Activated CD4-positive, alpha-beta T cell treated with anti-CD3 and anti-CD28 coated beads, Interleukin-2, amount 50 U/mL, for 16 hours (primary cell): ENCODE results near the gene MN1.

Source experiments
- DNase-seq: peaks from one replicate; pipeline ENCODE4 v3.0.0-alpha.2; 2020

The MN1 gene

DNA sequence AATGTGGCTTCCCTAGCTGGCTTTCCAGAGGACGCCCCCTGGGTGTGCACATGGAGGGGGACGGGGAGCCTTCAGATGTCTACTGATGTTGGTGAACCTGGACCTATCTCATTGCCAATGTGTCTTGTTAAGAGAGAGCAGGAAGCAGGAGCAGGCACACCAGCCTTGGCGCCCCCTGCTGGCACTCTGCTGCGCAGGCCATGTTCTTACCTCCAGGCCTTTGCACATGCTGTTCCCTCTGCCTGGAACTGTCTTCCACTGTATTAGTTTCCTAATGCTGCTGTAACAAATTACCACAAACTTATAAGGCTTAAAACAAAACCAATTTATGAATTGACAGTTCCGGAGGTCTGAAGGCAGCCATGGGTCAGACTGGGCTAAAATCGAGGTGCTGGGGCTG is 23.6 kb upstream of the MN1 start:
- peak; percentile 22 for DNase-seq

DNA sequence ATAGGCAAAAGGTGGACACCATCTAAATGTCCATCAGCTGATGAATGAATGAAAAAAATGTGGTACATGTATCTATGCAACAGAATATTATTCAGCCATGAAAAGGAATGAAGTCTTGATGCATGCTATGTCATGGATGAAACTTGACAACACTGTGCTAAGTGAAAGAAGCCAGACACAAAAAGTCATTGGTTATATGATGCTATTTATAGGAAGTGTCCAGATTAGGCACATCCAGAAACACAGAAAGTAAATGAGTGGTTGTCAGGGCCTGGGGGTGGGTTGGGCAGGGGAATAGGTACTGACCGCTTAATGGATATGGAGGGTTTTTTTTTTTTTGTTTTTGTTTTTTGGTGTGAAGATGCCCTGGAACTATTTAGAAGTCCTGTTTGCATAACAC is 21.7 kb upstream of the MN1 start:
- no peak for DNase-seq

- DNase-seq, result no peak
These were observed 19.6 kb upstream of the MN1 start for GRCh38 chr22:27820896-27821866.

DNA sequence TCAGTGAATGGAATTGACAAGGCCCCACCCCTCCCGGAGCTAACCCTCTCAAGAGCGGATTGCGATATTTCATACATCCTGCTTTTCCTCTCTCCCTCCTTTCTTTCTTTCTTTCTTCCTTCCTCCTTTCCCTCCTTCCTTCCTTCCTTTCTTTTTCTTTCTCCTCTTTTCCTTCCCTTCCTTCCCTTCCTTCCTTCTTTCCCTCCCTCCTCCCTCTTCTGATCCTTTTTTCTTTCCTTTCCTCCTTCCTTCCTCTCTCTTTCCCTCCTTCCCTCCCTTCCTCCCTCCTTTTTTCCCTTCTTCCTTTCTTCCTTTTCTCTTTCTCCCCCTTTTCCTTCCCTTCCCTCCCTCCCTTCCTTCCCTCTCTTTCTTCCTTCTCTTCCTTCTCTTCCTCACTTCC is 15.0 kb upstream of the MN1 start:
- no peak for DNase-seq

- DNase-seq, result no peak
These were observed 14.4 kb upstream of the MN1 start for GRCh38 chr22:27815826-27816530.

DNA sequence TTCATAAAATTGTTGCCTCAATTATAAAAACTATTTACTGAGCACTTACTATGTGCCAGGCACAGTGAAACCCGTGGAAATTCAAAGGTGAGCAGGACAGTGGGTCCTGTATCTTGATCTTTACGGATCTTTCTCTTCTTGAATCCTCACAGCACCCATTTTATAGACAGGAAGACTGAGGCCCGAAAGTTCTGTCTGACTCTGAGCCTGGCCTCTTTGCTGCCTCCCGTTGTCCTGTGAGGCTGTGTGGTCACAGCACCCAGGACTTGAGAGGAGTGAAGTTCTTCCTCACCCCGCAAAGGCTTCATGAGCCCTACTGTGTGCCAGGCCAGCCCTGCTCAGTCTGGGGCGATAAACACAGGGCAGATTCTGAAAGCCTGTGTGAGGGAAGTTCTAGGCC is 13.4 kb upstream of the MN1 start:
- no peak for DNase-seq

GRCh38 chr22:27811778-27812177 is 10.2 kb upstream of the MN1 start:
- DNase-seq, result no peak

DNA sequence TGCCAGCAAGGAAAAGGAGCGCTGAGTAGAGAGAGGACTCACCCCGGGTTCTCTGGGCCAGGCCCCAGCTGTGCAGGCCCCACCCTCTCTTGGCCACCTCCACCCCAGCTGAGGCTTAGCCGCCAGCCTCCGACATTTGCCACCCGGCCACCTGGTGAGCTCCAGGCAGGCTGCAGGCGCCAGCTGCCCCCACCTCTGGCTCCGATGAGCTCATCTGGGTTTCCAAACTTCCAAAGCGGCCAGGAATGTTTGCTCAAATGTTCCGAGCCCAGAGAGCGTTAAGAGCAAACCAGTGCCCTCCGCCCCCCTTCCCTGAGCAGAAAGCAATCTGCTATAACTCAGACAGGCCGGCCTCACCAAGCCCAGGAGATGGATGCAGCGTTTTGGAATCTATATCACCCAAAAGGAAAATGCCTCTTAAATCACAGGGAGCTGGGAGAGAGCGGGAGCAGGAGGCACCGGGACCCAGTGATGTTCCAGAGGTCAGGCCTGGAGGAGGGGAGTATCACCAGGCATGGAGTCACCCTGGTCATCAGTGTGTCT is 9.1 kb upstream of the MN1 start:
- DNase-seq, result no peak

DNA sequence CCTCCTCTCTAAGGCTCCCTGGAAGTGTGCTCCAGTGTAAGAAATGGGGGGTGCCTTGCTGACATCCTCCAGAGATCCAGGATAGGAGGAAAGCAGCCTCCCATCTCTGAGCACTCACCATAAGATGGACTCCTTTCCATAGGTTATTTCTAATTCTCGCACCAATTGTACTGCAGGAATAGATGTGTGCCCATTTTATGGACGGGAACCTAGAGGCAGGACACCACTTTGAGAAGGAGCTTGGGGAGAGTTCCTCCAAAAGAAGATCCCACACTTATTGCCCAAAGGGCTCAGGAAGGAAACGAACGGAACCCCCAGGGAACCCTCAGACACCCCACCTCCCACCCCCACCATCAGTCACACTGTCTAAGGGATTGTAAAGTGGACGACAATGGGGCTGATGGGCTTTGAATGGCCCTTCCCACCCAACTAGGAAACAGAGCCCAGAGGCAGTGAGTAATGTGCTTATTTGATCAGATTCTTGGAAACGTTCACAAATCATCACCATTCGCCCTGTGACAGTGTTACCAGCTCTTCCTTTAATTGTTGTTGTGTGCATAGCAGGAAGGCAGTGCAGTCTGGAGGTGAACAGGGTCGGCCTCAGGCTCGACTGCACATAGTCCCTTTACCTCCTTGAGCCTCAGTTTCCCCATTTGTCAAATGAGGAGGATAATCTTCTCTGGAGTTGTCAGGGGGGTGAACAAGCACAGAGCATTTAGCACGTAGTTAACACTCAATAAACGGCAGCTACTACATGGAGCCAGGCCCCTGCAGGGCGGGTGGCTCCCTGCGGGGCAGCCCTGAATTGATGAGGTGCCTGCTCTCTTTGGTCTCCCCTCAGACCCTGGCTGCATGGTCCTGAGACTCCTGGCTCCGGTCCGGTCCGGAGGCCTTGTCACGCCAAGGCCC is 8.4 kb upstream of the MN1 start:
- no peak for DNase-seq

GRCh38 chr22:27809226-27809603 is 7.7 kb upstream of the MN1 start:
- no peak for DNase-seq

- DNase-seq, result no peak
These were observed 7.1 kb upstream of the MN1 start for GRCh38 chr22:27808451-27809225.

DNA sequence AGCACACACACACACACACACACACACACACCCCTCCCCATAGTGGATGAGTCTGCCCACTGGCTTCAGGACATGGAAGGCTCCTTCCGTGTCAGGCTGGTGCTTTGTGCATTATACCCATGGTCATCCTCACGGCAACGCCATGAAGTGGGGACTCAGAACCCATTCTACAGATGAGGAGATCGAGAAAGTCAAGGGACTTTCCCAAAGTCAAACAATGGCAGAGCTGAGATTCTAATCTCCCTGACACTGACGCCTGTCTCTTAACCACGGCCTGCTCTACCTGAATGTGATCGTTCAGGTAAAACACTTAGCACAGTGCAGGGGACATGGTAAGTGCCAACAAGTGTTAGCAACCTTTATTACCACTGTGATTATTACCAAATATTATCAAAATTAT is 4.3 kb upstream of the MN1 start:
- DNase-seq, result no peak

- peak; percentile 61 for DNase-seq
These were observed 3.1 kb upstream of the MN1 start for GRCh38 chr22:27804470-27805297.

DNA sequence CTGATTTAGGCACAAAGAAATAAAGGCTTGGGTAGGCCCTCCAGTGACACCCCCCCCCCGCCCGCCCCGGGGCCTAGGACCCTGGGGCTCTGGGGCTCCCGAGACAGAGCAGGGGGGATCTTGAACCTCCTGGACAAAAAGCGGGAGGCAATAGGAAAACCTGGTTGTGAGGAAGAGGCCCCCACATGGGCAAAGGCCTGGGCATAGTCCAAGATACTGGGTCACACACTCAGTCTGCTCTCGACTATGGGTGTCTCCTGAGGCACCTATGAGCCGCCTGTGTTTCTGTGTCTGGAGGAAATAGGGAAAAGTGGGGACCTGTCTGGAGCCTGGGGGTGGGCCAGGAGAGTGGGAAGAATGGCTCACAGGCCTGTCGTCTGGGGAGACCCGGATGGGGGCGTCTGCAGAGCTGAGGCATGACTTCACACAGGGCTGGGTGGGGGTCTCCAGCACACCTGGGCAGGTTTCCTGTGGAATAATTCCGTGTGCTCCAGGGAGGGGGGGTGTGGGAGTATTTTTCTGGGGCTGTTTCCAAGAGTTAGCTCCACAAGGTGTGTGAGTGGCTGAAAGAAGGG is 2.4 kb upstream of the MN1 start:
- no peak for DNase-seq

- no peak for DNase-seq
These were observed 954 bp upstream of the MN1 start for GRCh38 chr22:27802346-27803073.

DNA sequence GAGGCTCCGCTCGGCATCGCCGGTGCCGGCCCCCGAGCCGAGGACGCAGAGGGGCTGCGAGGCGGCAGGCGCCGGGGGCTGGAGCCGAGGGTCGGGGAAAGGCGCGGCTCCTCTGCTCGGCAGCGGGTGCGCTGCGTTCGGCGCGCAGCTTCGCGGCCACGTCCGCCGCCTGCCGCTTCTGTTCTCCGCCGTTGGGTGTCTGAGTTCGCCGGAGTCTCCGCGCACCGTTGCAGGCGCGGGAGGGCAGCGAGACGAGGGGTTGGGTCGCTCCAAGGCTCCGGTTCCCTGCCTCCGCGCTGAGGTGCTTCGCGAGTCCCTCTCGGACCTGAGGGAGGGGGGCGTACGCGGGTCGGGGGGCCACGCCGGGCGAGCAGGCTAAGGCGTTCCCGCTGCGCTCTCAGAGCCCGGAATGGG is 347 bp downstream of the MN1 start:
- DNase-seq, result peak; percentile 21

GRCh38 chr22:27800250-27801201 is 1.0 kb downstream of the MN1 start:
- no peak for DNase-seq

DNA sequence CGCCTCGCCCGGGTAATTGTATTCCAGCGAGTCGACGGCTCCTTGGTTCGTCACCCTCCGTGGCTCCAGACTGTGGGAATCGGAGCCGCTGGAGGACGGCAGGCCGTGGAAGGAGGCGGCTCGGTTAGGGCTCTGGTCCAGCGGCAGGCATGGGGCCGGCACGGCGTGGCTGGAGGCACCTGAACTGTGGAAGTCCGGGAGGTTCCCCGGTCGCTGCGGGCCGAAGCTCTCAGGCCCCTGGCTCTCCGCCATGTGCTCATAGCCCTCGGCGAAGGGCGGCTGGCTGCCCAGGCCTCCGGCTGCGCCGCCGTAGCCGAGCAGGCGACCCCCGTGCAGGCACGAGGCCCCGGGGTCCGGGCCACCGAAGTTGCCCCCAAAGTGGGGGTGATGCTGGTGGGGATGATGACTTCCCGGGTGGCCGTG is 1.7 kb downstream of the MN1 start:
- no peak for DNase-seq
